A549 (cell line): ENCODE data around the gene EDEM1.

Source experiments
- CEBPB ChIP-seq, 2 experiments: fragments of >200 bp in 1 of 2; sonication (Bioruptor Twin) in 1 of 2; formaldehyde crosslinking in 1 of 2; IDR thresholded peaks; 2 replicates each; pipeline ENCODE4 v1.6.1; 2012 to 2016
- CTCF ChIP-seq: fragments of >200 bp; sonication (Bioruptor Twin); formaldehyde crosslinking; IDR thresholded peaks from 3 replicates; pipeline ENCODE4 v1.5.1; 2016
- KDM5A ChIP-seq: fragments of 200-600 bp; sonication (generic); IDR thresholded peaks from 2 replicates; pipeline ENCODE4 v1.6.1; 2016; ENCODE audit warnings: antibody characterized with exemption, mild to moderate bottlenecking
- POLR2A ChIP-seq: IDR thresholded peaks from 2 replicates; pipeline ENCODE4 v1.6.1; 2012; ENCODE audit warnings: mild to moderate bottlenecking, low read length
- RAD21 ChIP-seq, 2 experiments: fragments of >200 bp in 1 of 2; sonication (Bioruptor Twin) in 1 of 2; formaldehyde crosslinking in 1 of 2; IDR thresholded peaks in 1 of 2; conservative IDR thresholded peaks in 1 of 2; 2 replicates in 1 of 2; 3 replicates in 1 of 2; pipeline ENCODE4 v1.6.1; 2012 to 2018; ENCODE audit warnings: inconsistent platforms in 1 of 2
- SMC3 ChIP-seq: fragments of >200 bp; sonication (Bioruptor Twin); formaldehyde crosslinking; IDR thresholded peaks from 3 replicates; pipeline ENCODE4 v1.6.1; 2018; ENCODE audit warnings: inconsistent platforms
- SREBF2 ChIP-seq: fragments of 450-650 bp; IDR thresholded peaks from 2 replicates; pipeline ENCODE4 v1.6.1; 2014; ENCODE audit warnings: mild to moderate bottlenecking, moderate library complexity
- USF2 ChIP-seq: fragments of 450-650 bp; IDR thresholded peaks from 2 replicates; pipeline ENCODE4 v1.6.1; 2014; ENCODE audit warnings: antibody characterized with exemption
- ZFP36 ChIP-seq: fragments of 450-650 bp; IDR thresholded peaks from 2 replicates; pipeline ENCODE4 v1.6.1; 2014; ENCODE audit warnings: borderline replicate concordance; ENCODE audit not compliant: partially characterized antibody

- TF ChIP-seq SREBF2 (no peak), KDM5A (no peak), POLR2A (no peak), CTCF (no peak), ZFP36 (no peak), CEBPB (IDR thresholded peaks at IDR 0.05) (no peak), SMC3 (no peak), USF2 (no peak), RAD21 (conservative IDR thresholded peaks at IDR 0.05 in 1 of 2, IDR thresholded peaks at IDR 0.05 in 1 of 2) (no peak)
Observed at GRCh38 chr3:5239602-5240001, 52.1 kb downstream of the EDEM1 start.
